GM12874 (cell line): ENCODE measurements around the gene EPG5.
A peak's percentile ranks its signal among the peaks of the same experiment; 100 is the strongest.

Experiments
- CTCF ChIP-seq: IDR thresholded peaks from 2 replicates; pipeline ENCODE4 v1.5.1; 2011; ENCODE audit warnings: low read depth, mild to moderate bottlenecking, control low read depth, low read length, moderate library complexity; ENCODE audit not compliant: insufficient read depth

The EPG5 gene

DNA sequence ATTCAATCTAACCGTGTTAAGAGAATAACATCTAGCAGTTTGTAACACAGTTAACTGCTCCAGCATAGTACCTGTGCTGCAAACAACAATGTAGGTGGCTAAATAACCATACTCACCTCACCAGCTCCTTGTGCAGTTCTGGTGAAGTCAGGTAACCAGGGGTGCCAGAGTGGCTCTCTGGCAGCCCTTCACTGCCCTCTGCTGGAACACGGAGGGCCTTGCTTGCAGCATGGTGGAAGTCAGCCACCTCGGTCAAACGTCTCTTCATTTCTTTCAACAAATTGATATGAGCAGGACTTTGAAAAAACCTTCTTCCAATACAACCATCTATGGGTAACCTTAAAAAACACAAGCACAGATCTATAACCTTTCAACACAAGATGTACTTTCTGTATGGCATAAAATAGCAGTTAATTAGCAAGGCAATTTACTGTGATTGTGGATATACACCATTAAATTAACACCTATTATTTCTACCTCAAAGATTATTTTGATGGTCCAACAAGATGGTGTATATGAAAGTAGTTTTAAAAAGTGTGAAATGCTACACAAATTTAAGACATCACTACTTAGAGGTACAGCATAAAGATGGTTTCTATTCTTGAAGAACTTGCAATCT is 56.6 kb downstream of the EPG5 start:
- TF ChIP-seq CTCF: peak; percentile 84

DNA sequence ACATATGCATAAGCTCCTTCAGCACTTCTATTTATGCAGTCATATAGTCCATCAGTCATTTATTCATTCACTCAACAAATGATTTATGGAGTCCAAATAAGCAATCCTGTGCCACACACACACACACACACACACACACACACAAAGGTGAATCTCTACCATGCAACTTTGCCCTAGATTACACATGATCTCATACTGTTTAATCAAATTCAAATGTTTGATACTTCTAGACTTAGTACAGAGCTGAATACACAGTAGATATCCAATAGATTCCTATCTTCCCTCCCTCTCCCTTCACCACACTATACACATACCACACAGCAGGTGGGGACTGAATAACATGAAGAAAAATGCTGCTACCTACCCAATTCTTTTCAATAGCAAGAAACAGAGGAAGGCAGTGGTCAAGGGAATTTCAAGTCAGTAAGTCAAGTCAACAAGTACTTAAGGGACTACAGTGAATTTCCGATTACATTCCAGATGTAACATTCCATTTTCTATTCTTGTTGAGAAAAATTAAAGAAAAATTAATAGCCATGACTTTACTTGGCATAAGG is 65.4 kb downstream of the EPG5 start:
- TF ChIP-seq CTCF: no peak

DNA sequence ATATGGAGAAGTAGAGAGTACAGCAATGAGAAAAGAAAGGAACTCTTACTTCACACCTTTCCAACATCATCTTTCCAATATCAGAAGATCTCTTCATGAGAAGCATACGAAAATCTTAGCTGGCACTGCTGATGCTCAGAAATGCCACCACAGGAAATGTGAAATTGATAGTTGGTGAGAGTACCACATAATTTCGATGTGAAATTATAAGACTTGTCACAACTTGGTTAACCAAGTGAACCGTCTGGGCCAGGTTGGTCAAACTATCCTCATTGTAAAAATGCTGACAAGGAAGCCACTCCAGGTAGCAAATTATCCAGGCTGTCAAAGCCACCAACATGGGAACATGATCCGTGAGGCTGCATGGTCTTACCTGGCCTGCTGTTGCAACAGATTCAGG is 66.5 kb downstream of the EPG5 start:
- TF ChIP-seq CTCF: no peak

- no peak for TF ChIP-seq CTCF
Measured at GRCh38 chr18:45896991-45897390, 70.1 kb downstream of the EPG5 start.

DNA sequence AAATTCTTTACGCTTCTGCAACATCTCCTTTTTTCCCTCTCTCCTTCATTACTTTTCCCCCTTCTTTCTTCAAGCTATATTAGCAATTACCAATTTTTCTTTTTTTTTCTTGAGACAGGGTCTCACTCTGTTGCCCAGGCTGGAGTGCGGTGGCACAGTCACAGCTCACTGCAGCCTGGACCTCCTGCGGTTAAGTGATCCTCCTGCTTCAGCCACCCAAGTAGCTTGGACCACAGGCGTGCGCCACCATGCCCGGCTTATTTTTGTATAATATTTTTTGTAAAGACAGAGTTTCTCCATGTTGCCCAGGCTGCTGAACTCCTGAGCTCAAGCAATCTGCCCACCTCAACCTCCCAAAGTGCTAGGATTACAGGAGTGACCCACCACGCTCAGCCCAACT is 70.7 kb downstream of the EPG5 start:
- TF ChIP-seq CTCF: no peak

GRCh38 chr18:45895339-45895738 is 71.8 kb downstream of the EPG5 start:
- no peak for TF ChIP-seq CTCF

DNA sequence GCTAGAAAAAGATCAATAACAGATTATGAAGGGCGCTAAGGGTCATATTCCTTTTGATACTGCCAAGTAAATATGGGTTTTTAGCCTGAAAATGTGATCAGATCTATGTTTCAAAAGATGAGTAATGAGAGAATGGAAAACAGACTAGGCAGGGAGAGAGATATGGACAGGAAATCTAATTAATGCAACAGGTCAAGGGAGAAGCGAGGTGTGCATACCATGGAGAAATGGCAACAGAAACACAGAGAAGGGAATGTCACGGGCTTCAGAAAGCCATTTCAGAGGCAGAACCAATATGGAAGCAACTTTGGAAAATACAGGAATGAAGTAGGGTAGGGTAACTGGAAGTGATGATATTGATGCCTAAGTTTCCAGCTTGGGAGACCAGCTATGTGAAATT is 72.3 kb downstream of the EPG5 start:
- TF ChIP-seq CTCF: no peak
